Heart left ventricle (tissue), 13 donors: ENCODE data around the gene SPSB4.

Experiments used
- POLR2A ChIP-seq, 2 donors: fragments of 450-650 bp; IDR thresholded peaks; one replicate each; pipeline ENCODE4 v1.6.1; 2017; ENCODE audit warnings: antibody characterized with exemption in 2 of 2, mild to moderate bottlenecking in 2 of 2, moderate library complexity in 2 of 2
- TF ChIP-seq, protein P1 (sequence below), 12 donors: fragments of 200-600 bp; sonication (generic) in 4 of 12; IDR thresholded peaks; one replicate each; pipeline versions ENCODE4 v1.5.0 to v1.8.0; 2018 to 2022; ENCODE audit warnings: antibody characterized with exemption in 12 of 12, mild to moderate bottlenecking in 5 of 12
- donor health status: ischemic (EF 13 %, LVEDD 7.1; RV severe dilation, severe dysfunction).
- donor health status: DM: no; HTN: yes; CAD: no.
- donor health status: DM: no; HTN: no; CAD: no.
- donor health status: ischemic (EF 25% LVEDD 6.9; RV normal size, moderate dysfunction).
- donor health status: ischemic (EF 25% LVEDD 5.7; RV mildly dilated, moderate dysfunction).
- donor health status: ischemic (EF 35%, LVEDD 5.7; RV mildly dilated, moderate dysfunction).
- donor health status: nonischemic (EF 11% LVEDD 7.7; RV severe dilation, severe dysfunction).
- donor health status: DM: yes; HTN: yes; CAD: no.
- donor health status: PGD.
- donor health status: ischemic (EF 29% LVEDD 5.4; RV normal size, mild dysfunction).
- donor health status: nonischemic (EF 23%, LVEDD 6.1; RV moderate dilation, normal function).

DNA sequence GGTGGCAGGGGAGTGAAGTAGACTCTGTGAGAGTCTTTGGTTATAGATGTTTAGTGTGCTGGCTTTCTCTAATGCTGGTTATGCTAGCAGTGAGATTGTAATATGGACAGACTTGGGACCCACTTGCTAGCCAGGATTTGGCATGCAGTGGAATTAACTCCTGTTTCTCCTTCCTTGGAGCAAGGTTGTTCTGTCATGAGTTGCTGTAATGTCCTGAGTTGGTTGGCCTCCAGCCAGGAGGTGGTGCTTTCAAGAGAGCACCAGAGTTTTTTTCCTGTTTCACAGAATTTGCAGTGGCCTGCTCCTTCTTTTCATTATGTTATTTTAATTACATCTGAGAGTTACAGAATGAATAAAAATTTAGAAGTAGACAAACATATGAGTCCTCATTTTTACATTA lies 92.4 kb downstream of the SPSB4 start:
- TF ChIP-seq, protein P1, sequence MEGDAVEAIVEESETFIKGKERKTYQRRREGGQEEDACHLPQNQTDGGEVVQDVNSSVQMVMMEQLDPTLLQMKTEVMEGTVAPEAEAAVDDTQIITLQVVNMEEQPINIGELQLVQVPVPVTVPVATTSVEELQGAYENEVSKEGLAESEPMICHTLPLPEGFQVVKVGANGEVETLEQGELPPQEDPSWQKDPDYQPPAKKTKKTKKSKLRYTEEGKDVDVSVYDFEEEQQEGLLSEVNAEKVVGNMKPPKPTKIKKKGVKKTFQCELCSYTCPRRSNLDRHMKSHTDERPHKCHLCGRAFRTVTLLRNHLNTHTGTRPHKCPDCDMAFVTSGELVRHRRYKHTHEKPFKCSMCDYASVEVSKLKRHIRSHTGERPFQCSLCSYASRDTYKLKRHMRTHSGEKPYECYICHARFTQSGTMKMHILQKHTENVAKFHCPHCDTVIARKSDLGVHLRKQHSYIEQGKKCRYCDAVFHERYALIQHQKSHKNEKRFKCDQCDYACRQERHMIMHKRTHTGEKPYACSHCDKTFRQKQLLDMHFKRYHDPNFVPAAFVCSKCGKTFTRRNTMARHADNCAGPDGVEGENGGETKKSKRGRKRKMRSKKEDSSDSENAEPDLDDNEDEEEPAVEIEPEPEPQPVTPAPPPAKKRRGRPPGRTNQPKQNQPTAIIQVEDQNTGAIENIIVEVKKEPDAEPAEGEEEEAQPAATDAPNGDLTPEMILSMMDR (IDR thresholded peaks at IDR 0.05), result no peak
- TF ChIP-seq POLR2A (IDR thresholded peaks at IDR 0.05), result no peak
